GM18526 (cell line): ENCODE data around the gene TOMM70.

Experiments used
- POLR2A ChIP-seq: IDR thresholded peaks from 3 replicates; pipeline ENCODE4 v1.6.1; 2011; ENCODE audit not compliant: insufficient read length; ENCODE audit errors: extremely low read depth

TOMM70 gene

DNA sequence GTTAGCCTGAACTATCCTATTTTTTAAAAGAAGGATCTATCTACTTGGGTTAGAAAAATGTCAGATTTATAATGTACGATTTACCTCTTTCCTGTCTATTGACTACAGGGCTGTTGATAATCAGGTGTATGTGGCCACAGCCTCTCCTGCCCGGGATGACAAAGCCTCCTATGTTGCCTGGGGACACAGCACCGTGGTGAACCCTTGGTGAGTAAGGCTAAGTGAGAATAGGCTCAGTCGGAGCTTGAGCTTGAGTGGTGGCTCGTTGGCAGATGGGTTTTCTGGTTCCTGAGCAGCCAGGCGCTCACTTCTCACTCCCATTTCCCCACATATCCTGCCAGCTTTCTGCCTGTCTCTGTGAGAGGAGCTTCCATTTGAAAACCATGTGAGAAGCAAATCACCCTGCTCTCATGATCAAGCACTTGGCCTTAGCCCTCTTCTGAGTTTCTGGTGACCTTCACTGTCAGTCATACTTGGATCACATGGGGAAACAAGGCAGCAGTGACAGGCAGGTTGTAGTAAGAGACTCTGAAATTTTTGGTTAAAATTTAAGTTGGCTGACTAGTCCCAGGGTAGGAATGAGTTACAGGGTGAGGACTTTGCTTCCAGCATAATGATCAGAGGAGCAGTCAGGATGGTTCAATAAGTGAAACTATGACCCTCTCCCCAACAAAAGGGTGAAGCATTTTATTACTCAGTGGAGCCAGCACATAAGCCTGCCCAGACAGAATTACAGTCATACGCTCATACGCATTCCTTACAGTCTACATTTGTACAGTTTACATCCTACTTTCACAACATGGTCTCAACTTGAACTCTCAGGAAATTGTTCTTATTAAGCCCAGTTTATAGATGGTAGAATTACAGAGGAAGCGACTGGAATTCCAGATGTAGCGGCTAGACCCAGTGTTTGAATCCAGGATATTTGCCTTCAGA is 48.3 kb downstream of the TOMM70 start:
- no peak for TF ChIP-seq POLR2A

GRCh38 chr3:100348727-100349126 is 52.2 kb downstream of the TOMM70 start:
- no peak for TF ChIP-seq POLR2A

- no peak for TF ChIP-seq POLR2A
Measured at GRCh38 chr3:100340527-100340926, 60.4 kb downstream of the TOMM70 start.

GRCh38 chr3:100339786-100340185 is 61.1 kb downstream of the TOMM70 start:
- TF ChIP-seq POLR2A = no peak

- no peak for TF ChIP-seq POLR2A
Measured at GRCh38 chr3:100338911-100339310, 62.0 kb downstream of the TOMM70 start.

- TF ChIP-seq POLR2A = no peak
Measured at GRCh38 chr3:100335434-100335833, 65.5 kb downstream of the TOMM70 start.

GRCh38 chr3:100334488-100335351 is 66.2 kb downstream of the TOMM70 start, which contains the start of gene NIT2:
NIT2 (plus strand) TSS chr3:100334757; CDS start chr3:100334792, 35 bp downstream.
- TF ChIP-seq POLR2A = peak; percentile 89

GRCh38 chr3:100333970-100334487 is 66.9 kb downstream of the TOMM70 start:
- no peak for TF ChIP-seq POLR2A

- no peak for TF ChIP-seq POLR2A
Measured at GRCh38 chr3:100333051-100333450, 67.8 kb downstream of the TOMM70 start.

DNA sequence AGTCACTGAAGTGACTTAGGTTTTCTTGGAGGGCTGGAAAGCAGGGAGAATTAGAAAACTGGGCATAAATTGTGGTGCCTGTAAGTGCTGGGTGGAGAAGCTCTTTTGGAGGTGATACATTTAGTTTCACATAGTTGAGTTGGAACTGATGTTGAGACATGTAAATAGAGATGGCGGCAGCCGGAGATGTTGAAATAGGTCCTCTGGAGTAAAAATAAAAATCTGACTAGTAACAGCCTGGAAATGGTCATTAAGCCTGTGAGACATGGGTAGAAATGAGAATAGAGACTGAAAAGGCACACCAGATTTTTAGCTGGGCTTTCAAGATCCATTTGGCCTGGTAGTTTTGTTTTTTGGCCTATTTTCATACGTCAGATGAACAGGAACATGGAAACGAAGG is 69.2 kb downstream of the TOMM70 start:
- no peak for TF ChIP-seq POLR2A

- no peak for TF ChIP-seq POLR2A
Measured at GRCh38 chr3:100330651-100331050, 70.2 kb downstream of the TOMM70 start.

GRCh38 chr3:100329800-100330489 is 70.9 kb downstream of the TOMM70 start:
- TF ChIP-seq POLR2A = no peak

GRCh38 chr3:100325827-100326226 is 75.1 kb downstream of the TOMM70 start:
- no peak for TF ChIP-seq POLR2A

DNA sequence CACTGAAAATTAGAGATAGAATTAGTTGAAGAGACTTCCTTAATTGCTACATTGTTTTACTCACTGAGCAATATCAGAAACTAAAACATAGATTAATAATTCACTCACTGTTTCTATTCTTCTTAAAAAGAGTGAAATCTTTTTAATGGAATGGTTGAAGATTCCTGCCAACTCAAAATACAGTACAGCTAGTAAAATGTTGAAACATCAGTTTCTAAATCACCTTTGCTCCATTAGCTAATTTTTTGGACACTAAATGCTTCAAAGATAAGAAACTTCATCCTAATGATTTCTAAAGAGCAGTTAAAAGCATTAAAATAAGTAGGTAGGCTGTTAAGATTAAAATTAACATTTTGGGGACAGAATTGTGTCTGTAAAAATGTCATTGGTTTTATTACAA is 76.8 kb downstream of the TOMM70 start:
- no peak for TF ChIP-seq POLR2A

DNA sequence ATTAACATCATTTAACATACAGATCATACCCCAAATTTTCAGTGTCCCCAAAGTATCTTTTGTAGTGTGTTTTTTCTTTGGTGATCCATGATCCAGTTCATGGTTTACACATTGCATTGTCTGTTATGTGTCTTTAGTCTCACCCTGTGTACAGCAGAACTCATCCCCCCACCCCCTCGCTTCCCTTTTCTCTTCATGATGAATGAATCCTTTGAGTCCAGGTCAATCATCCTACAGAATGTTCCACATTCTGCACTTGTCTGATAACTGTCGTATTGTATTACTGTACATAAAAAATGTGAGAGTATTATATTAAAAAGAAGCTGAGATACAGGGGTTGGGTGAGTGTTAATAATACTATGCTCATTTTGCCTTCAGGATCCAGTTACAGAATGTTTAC is 80.9 kb downstream of the TOMM70 start:
- TF ChIP-seq POLR2A = no peak
